ENCODE results near the gene EPB41L2. TPM values are rescaled to one million over a fixed set of nuclear protein-coding genes. Genes with fewer than 3 reads are reported as not detected.
A peak's percentile ranks its signal among the peaks of the same experiment; 100 is the strongest.

The EPB41L2 gene
- total and polyA plus RNA-seq, 2 donors (not counting 1 experiment from before 2014, with no cell fraction given): 113 to 264 TPM

DNA sequence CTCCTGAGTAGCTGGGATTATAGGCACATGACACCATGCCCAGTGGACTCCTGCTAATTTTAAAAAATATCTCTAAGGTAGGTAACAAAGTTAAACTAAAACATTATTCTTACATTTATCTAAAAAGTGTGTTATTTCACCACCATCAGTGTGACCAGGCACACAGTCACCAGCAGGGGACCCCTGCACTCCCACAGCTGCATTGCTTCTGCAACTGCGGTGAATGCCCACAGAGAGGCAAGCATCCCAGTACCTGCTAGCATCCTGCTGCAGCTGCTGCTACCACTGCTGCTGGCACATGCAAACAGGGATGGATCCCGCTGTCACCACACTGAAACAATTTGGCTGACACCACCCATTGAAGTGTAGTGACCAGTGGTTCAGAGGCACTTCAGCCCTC is 21.9 kb upstream of the EPB41L2 start:
- no peak overlapping the region for H3K4me2 ChIP-seq (ENCODE audit: extremely low read depth, insufficient read depth, low read length)
- H3K36me3 ChIP-seq (ENCODE audit: control insufficient read depth, insufficient read depth, low read length): no peaks in the 10 kb centered on the region
- H3K4me1 ChIP-seq (ENCODE audit: control insufficient read depth, extremely low read depth, insufficient read depth, low read length): no peaks in the 10 kb centered on the region
- TF ChIP-seq, protein P1, sequence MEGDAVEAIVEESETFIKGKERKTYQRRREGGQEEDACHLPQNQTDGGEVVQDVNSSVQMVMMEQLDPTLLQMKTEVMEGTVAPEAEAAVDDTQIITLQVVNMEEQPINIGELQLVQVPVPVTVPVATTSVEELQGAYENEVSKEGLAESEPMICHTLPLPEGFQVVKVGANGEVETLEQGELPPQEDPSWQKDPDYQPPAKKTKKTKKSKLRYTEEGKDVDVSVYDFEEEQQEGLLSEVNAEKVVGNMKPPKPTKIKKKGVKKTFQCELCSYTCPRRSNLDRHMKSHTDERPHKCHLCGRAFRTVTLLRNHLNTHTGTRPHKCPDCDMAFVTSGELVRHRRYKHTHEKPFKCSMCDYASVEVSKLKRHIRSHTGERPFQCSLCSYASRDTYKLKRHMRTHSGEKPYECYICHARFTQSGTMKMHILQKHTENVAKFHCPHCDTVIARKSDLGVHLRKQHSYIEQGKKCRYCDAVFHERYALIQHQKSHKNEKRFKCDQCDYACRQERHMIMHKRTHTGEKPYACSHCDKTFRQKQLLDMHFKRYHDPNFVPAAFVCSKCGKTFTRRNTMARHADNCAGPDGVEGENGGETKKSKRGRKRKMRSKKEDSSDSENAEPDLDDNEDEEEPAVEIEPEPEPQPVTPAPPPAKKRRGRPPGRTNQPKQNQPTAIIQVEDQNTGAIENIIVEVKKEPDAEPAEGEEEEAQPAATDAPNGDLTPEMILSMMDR (conservative IDR thresholded peaks at IDR 0.05 in 1 of 2, IDR thresholded peaks at IDR 0.05 in 1 of 2; ENCODE audit: low read depth in 1 of 2, low read length in 2 of 2): no peak
- no peaks in the 10 kb centered on the region for H3K79me2 ChIP-seq (ENCODE audit: control insufficient read depth, insufficient read depth, low read length)
- H4K20me1 ChIP-seq (ENCODE audit: control insufficient read depth, extremely low read depth, insufficient read depth, low read length): no peaks in the 10 kb centered on the region
- no peak overlapping the region for H2AFZ ChIP-seq (ENCODE audit: low read length)
- no peaks in the 10 kb centered on the region for H3K9me3 ChIP-seq (ENCODE audit: control insufficient read depth, insufficient read depth, low read depth, low read length)
- DNase-seq (ENCODE audit: low read depth in 2 of 2): no peak
- H3K27ac ChIP-seq (ENCODE audit: insufficient read depth, low read length): no peak overlapping the region
- H3K9ac ChIP-seq (ENCODE audit: insufficient read depth, low read length): no peak overlapping the region
- no peaks in the 10 kb centered on the region for H3K27me3 ChIP-seq (ENCODE audit: control insufficient read depth, insufficient read depth, low read length)
- no peak overlapping the region for H3K4me3 ChIP-seq (replicated peaks in 1 of 4; ENCODE audit: control extremely low read depth in 1 of 4, insufficient read depth in 1 of 4, low read depth in 3 of 4, low read length in 4 of 4)

DNA sequence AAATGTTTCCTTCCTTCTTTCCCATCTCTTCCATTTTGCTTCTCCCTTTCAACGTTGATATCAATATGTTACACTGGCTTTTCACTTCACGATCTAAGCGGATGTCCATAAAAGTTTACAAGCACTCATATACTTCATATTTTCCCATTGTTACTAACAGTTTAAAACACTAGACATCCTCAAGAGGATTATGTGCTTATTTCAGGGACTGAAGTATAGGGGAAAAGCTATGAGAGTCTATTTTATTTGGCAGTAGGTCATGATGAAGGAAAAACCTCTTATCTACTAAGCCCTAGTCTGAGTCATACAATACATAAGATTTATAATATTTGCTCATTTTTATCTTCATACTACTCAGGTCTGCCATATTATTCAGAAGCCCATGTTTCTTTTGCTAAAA is 20.6 kb upstream of the EPB41L2 start:
- Histone ChIP-seq H2AFZ (ENCODE audit: low read length) (no peak overlapping the region), H3K9me3 (ENCODE audit: control insufficient read depth, insufficient read depth, low read depth, low read length) (no peaks in the 10 kb centered on the region), H3K4me2 (ENCODE audit: extremely low read depth, insufficient read depth, low read length) (no peak overlapping the region), H3K79me2 (ENCODE audit: control insufficient read depth, insufficient read depth, low read length) (no peaks in the 10 kb centered on the region), H4K20me1 (ENCODE audit: control insufficient read depth, extremely low read depth, insufficient read depth, low read length) (no peaks in the 10 kb centered on the region), H3K4me1 (ENCODE audit: control insufficient read depth, extremely low read depth, insufficient read depth, low read length) (no peaks in the 10 kb centered on the region), H3K4me3 (replicated peaks in 1 of 4; ENCODE audit: control extremely low read depth in 1 of 4, insufficient read depth in 1 of 4, low read depth in 3 of 4, low read length in 4 of 4) (no peak overlapping the region), H3K36me3 (ENCODE audit: control insufficient read depth, insufficient read depth, low read length) (no peaks in the 10 kb centered on the region), H3K9ac (ENCODE audit: insufficient read depth, low read length) (no peak overlapping the region), H3K27ac (ENCODE audit: insufficient read depth, low read length) (no peak overlapping the region), H3K27me3 (ENCODE audit: control insufficient read depth, insufficient read depth, low read length) (no peaks in the 10 kb centered on the region)
- TF ChIP-seq, protein P1 (conservative IDR thresholded peaks at IDR 0.05 in 1 of 2, IDR thresholded peaks at IDR 0.05 in 1 of 2; ENCODE audit: low read depth in 1 of 2, low read length in 2 of 2): no peak
- TF ChIP-seq EZH2 (IDR thresholded peaks at IDR 0.05; ENCODE audit: low read length, missing control alignments): no peak
- peak in 1 of 2 donors; percentile 59 for DNase-seq (ENCODE audit: low read depth in 2 of 2)

DNA sequence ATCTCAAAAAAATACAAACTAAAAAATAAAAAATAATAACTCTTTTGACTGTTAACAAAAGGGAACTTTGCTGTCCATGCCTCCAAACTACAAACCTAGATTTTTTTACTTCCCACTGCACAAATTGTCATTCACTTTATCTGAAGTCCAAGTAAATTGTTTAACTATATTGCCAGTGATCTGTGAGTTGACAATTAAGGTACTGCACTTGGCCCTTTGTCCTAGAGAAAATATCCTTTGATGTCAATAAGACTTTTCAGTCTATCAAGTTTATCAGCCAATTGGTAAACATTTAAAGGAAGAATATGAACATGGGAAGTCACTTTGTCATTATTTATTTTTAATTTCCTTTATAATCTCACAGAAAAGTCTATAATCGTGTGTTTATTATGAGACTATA is 19.3 kb upstream of the EPB41L2 start:
- H3K4me2 ChIP-seq (ENCODE audit: extremely low read depth, insufficient read depth, low read length): no peak overlapping the region
- no peak overlapping the region for H3K9ac ChIP-seq (ENCODE audit: insufficient read depth, low read length)
- no peaks in the 10 kb centered on the region for H3K4me1 ChIP-seq (ENCODE audit: control insufficient read depth, extremely low read depth, insufficient read depth, low read length)
- no peaks in the 10 kb centered on the region for H4K20me1 ChIP-seq (ENCODE audit: control insufficient read depth, extremely low read depth, insufficient read depth, low read length)
- H3K36me3 ChIP-seq (ENCODE audit: control insufficient read depth, insufficient read depth, low read length): no peaks in the 10 kb centered on the region
- H3K27ac ChIP-seq (ENCODE audit: insufficient read depth, low read length): no peak overlapping the region
- no peaks in the 10 kb centered on the region for H3K27me3 ChIP-seq (ENCODE audit: control insufficient read depth, insufficient read depth, low read length)
- TF ChIP-seq EZH2 (IDR thresholded peaks at IDR 0.05; ENCODE audit: low read length, missing control alignments): no peak
- TF ChIP-seq, protein P1 (conservative IDR thresholded peaks at IDR 0.05 in 1 of 2, IDR thresholded peaks at IDR 0.05 in 1 of 2; ENCODE audit: low read depth in 1 of 2, low read length in 2 of 2): no peak
- H3K4me3 ChIP-seq (replicated peaks in 1 of 4; ENCODE audit: control extremely low read depth in 1 of 4, insufficient read depth in 1 of 4, low read depth in 3 of 4, low read length in 4 of 4): no peak overlapping the region
- no peak for DNase-seq (ENCODE audit: low read depth in 2 of 2)
- no peaks in the 10 kb centered on the region for H3K9me3 ChIP-seq (ENCODE audit: control insufficient read depth, insufficient read depth, low read depth, low read length)
- no peaks in the 10 kb centered on the region for H3K79me2 ChIP-seq (ENCODE audit: control insufficient read depth, insufficient read depth, low read length)
- no peak overlapping the region for H2AFZ ChIP-seq (ENCODE audit: low read length)
